Iris pigment epithelial cell (primary cell): ENCODE measurements around the gene TERT.
A peak's percentile ranks its signal among the peaks of the same experiment; 100 is the strongest.
"Not testable (repeated sequence)": the region's sequence is repeated elsewhere in the genome, so short reads cannot be mapped to it uniquely, and the experiment has no call there.

Experiments used
- DNase-seq: peaks from one replicate; pipeline ENCODE4 v3.0.0-alpha.2; 2011; ENCODE audit warnings: low read depth

Gene TERT

DNA sequence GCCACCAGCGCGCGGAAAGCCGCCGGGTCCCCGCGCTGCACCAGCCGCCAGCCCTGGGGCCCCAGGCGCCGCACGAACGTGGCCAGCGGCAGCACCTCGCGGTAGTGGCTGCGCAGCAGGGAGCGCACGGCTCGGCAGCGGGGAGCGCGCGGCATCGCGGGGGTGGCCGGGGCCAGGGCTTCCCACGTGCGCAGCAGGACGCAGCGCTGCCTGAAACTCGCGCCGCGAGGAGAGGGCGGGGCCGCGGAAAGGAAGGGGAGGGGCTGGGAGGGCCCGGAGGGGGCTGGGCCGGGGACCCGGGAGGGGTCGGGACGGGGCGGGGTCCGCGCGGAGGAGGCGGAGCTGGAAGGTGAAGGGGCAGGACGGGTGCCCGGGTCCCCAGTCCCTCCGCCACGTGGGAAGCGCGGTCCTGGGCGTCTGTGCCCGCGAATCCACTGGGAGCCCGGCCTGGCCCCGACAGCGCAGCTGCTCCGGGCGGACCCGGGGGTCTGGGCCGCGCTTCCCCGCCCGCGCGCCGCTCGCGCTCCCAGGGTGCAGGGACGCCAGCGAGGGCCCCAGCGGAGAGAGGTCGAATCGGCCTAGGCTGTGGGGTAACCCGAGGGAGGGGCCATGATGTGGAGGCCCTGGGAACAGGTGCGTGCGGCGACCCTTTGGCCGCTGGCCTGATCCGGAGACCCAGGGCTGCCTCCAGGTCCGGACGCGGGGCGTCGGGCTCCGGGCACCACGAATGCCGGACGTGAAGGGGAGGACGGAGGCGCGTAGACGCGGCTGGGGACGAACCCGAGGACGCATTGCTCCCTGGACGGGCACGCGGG is at the start of gene TERT:
Gene TERT, minus strand, starts transcription at position 234 of the 815 bp plus-strand sequence. Its CDS starts 79 bp downstream, at position 155.
- no peak for DNase-seq

DNA sequence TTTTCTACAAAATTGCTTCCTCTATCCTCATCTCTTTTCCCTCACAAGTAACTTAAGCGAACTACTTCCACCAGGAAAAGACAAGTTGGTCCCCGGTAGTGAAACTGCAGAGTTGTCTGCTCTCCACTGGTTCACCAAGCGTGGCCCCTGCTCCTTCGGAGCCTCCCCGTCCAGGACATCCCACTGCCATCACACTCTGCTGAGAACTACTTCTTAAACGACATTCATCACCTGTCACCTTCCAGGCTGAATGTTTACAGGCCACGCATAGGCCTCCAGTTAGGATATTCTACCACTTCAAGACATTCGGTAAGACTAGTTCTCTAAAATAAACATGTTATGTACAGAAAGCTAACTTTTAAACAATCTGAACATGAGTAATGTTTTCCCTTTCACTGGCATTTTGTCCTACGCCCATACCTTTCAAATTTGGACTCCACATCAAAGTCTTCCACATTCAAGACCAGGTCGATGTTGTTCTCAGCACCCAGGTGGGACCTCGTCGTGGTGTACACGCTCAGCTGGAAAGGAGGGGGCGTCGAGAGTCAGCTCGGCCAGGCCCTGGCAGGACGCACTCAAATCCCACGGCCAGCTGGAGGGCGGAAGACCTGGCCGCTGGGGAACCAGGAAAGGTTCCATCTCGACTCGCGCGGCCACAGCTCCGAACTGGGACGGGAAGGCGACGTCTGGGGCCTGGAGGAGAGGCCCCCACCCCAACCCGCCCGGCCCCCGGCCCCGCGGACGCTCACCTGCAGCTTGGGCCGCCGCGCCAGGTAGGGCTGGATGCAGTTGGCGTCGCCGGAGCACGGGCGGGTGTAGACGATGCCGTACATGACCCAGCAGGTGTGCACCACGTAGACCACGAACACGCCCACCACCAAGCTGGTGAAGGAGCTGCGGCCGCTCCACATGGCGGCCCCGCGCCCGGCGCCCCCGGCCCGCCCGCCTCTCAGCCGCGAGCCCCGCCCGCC is 49.3 kb upstream of the TERT start:
- peak; percentile 36 for DNase-seq

DNA sequence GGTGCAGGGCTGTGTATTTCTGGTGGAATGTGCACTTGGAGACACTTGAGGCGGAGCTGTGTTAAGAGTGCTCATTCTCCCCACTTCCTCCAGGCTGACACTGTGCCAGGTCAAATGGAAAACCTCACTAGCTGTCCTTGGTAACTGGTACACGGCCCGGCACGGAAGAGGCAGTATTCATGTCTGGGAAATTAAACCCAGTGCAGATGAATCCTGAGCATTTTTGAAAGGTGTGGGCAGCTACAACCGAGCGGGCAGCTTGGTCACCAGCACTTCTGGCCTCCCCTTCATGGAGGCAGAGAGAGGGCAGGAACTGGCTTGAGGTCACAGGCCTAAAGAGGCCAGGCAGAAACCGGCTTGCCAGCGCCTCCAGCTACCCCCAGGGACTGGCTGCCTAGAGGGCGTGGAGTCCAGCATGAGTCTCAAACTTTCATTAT is 48.5 kb upstream of the TERT start:
- peak; percentile 12 for DNase-seq

DNA sequence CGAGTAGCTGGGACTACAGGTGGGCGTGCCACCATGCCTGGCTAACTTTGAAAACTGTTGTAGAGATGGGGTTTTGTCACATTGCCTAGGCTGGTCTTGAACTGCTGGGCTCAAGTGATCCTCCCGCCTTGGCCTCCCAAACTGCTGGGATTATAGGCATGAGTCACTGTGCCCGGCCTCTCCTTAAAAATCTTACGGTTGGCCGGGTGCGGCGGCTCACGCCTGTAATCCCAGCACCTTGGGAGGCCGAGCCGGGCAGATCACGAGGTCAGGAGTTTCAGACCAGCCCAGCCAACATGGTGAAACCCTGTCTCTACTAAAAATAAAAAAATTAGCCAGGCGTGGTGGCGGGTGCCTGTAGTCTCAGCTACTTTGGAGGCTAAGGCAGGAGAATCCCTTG is 47.8 kb upstream of the TERT start:
- not testable (repeated sequence) for DNase-seq

DNA sequence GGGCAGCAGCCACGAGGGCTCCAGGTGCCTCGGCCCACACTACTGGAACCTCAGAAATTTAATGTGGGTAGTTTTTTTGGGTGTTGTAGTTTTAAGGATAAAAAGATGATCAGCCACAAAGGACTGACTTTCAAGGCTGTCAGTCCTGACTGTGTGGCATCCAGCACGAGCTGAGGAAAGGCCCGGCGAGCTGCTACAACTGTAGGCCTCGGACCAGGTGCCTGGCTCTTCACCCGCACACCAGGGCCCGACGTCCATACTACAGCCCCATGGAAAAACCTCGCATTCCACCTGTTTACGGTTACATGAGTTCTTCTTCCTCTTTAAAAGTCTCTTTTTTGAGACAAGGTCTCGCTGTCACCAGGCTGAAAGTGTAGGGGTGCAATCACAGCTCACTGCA is 47.4 kb upstream of the TERT start:
- DNase-seq, result no peak

DNA sequence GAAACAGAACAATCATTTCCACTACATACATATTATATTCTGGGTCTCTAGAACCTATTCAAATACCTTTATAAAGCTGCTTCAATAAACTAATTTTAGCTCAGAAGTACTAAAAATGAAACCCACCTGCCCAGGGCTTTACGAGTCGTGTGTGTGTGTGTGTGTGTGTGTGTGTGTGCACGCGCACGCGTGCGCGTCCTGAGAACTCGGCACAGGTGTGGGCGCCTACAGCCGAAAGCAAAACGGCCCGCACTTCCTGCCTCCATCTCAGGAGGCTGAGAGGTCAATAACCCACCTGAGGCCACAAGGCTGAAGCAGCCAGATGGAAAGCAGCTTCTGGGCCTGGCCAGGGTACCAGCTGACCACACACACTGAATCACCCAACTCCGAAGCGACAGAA is 47.0 kb upstream of the TERT start:
- DNase-seq, result no peak

DNA sequence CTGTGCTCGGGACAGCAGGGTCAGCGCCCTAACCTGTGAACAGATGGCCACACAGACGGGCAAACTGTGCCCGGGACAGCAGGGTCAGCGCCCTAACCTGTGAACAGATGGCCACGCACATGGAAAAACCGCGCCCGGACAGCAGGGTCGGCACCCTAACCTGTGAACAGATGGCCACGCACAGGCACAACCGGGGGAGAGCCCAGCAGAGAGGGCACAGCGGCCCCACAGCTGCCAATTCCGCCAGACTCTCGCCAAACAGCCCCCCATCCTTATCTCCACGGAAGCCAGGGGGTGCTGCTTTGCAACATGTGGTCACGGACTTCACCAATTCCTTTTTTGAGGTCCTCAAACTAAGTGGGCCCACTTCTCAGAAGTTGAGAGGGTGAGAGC is 44.9 kb upstream of the TERT start:
- DNase-seq, result not testable (repeated sequence)

DNA sequence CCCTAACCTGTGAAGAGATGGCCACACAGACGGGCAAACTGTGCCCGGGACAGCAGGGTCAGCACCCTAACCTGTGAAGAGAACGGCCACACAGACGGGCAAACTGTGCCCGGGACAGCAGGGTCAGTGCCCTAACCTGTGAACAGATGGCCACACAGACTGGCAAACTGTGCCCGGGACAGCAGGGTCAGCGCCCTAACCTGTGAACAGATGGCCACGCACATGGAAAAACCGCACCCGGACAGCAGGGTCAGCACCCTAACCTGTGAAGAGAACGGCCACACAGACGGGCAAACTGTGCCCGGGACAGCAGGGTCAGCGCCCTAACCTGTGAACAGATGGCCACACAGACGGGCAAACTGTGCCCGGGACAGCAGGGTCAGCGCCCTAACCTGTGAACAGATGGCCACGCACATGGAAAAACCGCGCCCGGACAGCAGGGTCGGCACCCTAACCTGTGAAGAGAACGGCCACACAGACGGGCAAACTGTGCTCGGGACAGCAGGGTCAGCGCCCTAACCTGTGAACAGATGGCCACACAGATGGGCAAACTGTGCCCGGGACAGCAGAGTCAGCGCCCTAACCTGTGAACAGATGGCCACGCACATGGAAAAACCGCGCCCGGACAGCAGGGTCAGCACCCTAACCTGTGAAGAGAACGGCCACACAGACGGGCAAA is 44.4 kb upstream of the TERT start:
- not testable (repeated sequence) for DNase-seq

DNA sequence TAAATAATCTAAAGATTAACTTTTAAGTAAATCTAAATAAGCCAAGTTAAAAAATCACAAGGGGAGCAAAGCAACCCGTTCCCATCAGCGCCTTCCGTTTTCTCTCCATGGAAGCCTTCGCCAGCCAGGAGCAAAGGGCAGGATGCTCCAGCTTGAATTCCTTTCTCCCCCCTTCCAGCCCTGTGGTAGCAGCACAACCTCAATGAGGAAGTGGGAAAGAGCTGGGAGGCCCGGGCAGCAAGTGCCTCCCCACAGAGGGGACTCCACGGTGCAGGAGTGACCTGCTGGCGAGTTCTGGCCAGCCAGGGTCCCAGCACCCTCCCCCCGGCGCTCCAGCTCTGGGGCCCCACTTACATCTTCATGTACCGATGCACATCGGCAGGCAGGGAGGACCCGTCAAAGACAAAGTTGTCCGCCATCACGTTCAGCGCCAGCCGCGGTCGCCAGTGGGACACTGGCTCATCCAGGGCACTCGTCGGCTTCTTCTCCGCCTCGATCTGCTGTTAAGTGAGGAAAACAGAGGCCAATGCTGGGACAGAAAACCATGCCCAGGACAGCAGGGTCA is 43.7 kb upstream of the TERT start:
- no peak for DNase-seq

DNA sequence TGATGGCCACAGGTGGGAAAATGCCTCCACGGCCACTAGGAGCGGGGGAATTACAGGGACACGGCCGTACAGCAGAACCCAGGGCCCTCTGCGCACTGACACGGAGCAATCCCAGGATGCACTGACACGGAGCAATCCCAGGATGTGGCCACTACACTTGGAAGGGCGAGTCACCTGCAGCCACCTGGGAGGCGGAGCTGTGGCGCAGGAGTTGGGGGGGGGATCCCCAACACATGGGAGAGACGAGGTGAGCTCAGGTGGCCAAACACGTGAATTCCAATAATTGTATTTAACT is 43.3 kb upstream of the TERT start:
- no peak for DNase-seq

DNA sequence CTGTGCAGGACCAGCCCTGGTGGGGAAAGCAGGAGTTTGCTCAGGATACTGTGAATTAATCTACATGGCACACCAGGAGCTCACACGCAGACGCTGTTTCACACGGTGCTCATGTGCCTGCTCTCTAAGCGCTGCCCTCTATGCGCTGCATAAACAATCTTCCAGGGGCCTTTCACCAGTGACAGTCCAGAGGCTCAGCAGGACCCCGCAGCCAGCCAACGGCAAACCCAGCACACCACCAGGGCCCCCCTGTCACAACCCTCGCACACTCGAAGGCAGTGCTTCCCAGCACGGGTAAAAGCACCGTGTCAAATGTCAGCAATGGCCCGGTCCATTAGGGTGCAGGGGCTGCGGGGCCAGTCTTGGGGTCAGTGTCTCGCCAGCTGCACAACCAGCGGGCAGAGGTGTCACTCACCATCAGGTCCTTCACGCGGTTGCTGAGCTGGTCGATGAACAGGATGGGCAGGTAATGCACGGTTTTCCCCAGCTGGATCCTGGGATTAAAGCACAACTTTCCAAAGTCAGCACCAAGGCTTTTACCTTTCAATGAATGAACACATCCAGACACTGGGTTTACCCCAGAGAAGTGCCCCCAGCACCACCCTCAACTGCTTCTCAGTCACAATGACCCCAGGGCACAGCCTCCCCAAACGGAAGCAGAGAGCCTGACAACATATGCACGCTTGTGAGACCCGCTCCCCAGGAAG is 42.8 kb upstream of the TERT start:
- DNase-seq, result no peak

DNA sequence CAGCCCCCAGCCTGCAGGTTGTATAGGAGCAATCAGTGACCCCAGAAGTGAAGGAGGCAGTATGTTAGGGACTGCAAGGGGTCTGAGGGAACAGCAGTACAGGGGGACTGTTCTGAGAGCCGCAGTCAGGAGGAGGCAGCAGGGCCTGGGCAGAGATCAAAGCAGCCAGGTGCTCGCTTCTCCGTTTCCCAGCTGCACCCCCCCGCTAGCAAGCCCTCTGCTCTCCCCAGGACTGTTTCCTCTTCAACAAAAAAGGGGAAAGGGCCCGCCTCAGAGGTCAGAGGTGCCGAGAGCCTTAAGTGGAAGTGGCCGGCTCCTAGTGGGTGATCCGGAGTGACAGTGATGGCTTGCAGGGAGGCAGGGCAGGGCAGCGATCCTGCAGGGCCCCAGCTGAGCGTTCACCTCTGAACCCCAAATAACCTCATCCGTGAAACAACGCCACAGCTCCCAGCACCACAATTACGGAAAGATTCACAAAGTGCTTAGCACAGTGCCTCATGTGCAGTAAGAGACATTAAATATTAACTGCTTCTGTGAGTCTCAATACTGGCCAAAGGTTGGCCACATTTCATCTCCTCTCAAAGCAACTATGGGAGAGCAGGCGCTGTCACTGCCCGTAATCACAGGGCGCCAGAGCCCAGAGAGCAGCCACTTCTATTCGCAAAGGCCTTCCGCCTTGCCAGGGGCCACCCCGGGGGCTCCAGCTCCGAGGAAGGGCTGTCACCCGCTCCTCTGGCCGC is 42.1 kb upstream of the TERT start:
- DNase-seq, result no peak

DNA sequence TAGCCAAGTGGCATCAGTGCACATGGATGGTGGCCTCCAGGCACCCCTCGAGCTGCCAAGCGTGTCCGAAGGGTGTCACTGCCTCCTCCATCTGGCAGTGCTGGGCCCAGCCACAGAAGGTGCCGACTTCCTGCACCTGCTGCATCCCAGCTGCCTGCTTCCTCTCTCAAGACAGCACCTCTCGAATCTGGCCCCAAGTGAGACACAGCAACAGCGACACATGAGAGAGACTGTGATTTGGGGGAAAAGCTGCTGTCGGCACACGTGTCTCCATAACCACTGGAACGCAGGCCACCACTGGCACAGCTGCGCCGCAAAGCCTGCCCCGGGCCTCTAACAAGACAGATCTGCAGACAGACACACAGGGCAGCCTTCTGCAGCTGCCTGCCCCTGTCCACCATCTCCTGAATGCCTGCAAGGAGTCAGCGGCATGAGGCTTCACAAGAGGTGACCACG is 41.3 kb upstream of the TERT start:
- DNase-seq, result no peak

DNA sequence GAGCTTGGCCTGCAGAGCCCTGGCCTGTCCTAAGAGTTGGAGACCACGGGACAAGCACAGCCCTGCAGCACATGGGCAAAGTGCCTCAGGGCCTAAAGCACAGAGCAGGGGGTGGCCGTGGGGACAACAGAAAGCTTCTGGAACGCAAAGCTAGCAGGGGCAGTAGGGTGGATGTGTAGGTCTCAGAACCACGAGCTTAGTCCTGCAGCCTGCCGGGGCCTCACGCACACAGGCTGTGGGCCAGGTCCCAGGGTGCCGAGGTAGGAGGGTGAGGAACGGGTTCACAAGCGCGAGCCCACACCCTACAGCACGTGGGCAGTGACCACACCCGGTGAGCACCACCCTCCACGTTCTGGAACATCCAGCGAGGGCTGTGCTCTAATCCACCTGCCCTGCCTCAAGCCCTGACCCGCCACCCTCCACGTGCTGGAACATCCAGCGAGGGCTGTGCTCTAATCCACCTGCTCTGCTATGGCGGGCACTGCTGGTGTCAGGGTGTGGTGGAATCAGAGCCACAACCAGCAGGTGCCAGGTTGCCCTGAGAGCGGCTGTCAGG is 40.8 kb upstream of the TERT start:
- no peak for DNase-seq

DNA sequence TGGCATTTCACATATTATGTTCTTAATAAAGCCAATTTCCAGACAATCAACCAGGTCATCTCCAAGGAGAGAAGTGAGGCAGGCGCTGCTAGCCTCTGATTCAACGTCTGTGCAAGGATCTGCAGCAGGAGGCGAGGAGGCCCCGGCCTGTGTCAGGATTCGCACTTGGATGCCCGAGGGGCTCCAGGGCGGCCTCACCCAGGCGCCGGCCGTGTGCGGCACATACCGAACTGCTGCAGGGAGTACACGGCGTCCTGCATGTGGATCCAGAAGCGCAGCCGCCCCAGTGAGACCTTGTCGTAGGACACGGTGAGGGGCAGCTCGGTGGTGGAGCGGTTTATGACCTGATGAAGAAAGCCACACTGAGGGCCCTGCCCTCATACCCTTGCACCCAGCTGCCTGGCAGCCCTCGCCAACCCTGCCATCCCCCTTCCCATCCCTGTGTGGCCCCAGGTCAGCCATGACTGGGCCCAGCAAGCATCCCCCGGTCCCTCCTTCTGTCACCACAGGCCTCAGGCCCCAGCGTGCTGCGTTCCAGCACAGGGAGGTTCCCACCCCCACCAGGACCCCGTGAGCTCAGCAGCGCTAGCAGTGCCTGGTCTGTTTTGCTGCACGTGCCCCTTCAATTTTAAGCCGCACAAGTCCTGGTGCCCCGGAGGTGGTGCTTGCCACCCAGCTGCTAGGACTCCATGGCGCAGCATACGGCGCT is 40.1 kb upstream of the TERT start:
- DNase-seq, result no peak

DNA sequence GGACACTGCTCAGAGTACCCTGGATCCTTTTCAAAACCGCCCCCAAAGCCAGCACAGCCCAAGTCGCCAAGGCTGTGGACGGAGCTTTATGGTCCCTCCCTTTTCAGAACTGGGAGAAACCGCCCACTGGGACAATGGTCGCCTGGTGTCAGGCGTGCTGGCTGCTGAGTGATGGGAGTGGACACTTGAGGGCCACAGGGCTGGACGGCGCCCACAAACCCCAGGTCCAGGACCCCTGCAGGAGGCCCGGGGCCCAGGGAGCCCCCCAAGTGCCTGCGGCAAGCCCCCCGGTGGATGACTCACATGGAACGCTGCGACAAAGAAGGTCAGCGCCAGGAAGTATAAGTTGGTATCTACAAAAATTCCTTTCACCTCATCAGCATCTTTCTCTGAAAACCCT is 39.1 kb upstream of the TERT start:
- no peak for DNase-seq

DNA sequence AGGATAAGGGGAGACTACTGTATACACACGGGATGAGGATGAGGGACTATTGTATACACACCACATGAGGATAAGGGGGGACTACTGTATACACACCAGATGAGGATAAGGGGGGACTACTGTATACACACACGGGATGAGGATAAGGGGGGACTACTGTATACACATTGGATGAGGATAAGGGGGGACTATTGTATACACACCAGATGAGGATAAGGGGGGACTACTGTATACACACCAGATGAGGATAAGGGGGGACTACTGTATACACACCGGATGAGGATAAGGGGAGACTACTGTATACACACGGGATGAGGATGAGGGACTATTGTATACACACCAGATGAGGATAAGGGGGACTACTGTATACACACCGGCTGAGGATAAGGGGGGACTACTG is 38.4 kb upstream of the TERT start:
- DNase-seq, result not testable (repeated sequence)

DNA sequence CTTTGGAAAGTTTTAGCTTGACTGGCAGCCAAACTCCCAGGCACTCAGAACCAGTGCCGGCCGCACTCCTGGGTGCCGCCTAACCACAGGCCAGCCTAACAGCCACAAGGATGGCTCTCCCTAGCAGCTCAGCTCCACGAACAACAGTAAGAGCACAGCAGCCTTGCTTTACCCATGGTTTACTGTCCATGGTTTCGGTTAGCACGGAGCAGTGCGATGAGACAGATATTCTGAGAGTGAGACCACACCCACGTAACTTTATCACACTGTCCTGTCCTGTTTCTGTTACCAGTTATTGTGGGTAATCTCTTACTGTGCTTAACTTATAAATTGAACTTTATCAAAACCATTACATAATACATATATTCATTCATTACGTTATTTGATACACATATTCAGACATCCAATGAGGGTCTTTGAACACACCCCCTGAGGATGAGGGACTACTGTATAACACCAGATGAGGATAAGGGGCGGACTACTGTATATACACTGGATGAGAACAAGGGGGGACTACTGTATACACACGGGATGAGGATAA is 37.7 kb upstream of the TERT start:
- no peak for DNase-seq

DNA sequence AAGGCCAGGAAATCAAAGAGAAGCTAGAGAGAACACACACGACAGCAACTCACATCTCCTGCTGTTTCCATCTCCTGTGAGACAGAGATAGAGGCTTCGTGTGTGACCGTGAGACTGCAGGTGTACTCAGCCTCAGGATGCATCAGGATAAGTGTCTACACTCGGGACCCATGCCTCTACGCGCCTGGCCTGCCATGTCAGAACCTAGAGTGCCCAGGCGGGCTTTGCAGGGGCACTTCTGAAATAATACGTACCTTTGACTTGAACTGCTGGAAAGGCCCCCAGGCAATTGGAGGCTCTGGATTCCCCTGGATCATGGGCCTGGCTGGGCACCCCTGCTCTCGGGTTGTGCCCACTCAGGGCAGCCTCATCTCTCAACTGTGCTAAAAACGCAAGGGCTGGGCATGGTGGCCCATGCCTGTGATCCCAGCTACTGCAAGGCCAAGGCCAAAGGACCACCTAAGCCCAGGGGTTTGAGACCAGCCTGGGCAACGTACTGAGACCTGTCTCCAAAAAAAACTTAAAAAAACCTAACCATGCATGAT is 37.1 kb upstream of the TERT start:
- DNase-seq, result no peak
